T-helper 2 cell treated with Interferon-gamma antibody and Interleukin-4, amounts not matched to agents 100 ng/mL and 5 ng/mL, for 36 hours (primary cell): ENCODE data around the gene KCND2. TPM values are rescaled to one million over a fixed set of nuclear protein-coding genes. Genes with fewer than 3 reads are reported as not detected.
"Not testable (repeated sequence)": the region's sequence is repeated elsewhere in the genome, so short reads cannot be mapped to it uniquely, and the experiment has no call there.

Experiments
- intact Hi-C: fragments of 100-400 bp; cut with micrococcal nuclease; formaldehyde crosslinking; loops from one replicate; pipeline ENCODE4 v1.15.1; 2023
- total RNA-seq: library from RNA; stranded (reverse); gene quantifications from 2 replicates; pipeline ENCODE4 v1.2.3, GENCODE V29; 2022

KCND2 gene
- total RNA-seq, 1 donor from 2014 or later: not detected

- intact Hi-C loops: no loop called here
Observed at GRCh38 chr7:120738816-120739215, 465.8 kb downstream of the KCND2 start.

GRCh38 chr7:120740348-120740747 is 467.4 kb downstream of the KCND2 start:
- intact Hi-C loops: no loop called here

GRCh38 chr7:120741371-120742042 is 468.5 kb downstream of the KCND2 start:
- intact Hi-C loops: no loop called here

- intact Hi-C loops: no loop called here
Observed at GRCh38 chr7:120742372-120742771, 469.4 kb downstream of the KCND2 start.

GRCh38 chr7:120743128-120743527 is 470.2 kb downstream of the KCND2 start:
- intact Hi-C loops: no loop called here

- intact Hi-C loops: no loop called here
Observed at GRCh38 chr7:120760050-120760449, 487.1 kb downstream of the KCND2 start.

GRCh38 chr7:120760851-120761250 is 487.9 kb downstream of the KCND2 start:
- intact Hi-C loops: no loop called here

- intact Hi-C loops: no loop called here
Observed at GRCh38 chr7:120770206-120770605, 497.2 kb downstream of the KCND2 start.

GRCh38 chr7:120774481-120774880 is 501.5 kb downstream of the KCND2 start:
- intact Hi-C loops: no loop called here

GRCh38 chr7:120775755-120776154 is 502.8 kb downstream of the KCND2 start:
- intact Hi-C loops: no loop called here

- intact Hi-C loops: not testable (repeated sequence)
Observed at GRCh38 chr7:120779078-120779477, 506.1 kb downstream of the KCND2 start.

- intact Hi-C loops: not testable (repeated sequence)
Observed at GRCh38 chr7:120780451-120780850, 507.5 kb downstream of the KCND2 start.

GRCh38 chr7:120780938-120781337 is 508.0 kb downstream of the KCND2 start:
- intact Hi-C loops: no loop called here

GRCh38 chr7:120781924-120782323 is 508.9 kb downstream of the KCND2 start:
- intact Hi-C loops: not testable (repeated sequence)

GRCh38 chr7:120783273-120783672 is 510.3 kb downstream of the KCND2 start:
- intact Hi-C loops: no loop called here

- intact Hi-C loops: no loop called here
Observed at GRCh38 chr7:120783721-120784120, 510.7 kb downstream of the KCND2 start.

- intact Hi-C loops: no loop called here
Observed at GRCh38 chr7:120785095-120785494, 512.1 kb downstream of the KCND2 start.

GRCh38 chr7:120792091-120792860 is 519.3 kb downstream of the KCND2 start:
- intact Hi-C loops: loop anchor here (5.0 kb wide), 2 partner anchors 290 to 315 kb away; no protein-coding TSS in a partner anchor

- intact Hi-C loops: loop anchor here (5.0 kb wide), 2 partner anchors 290 to 315 kb away; no protein-coding TSS in a partner anchor
Observed at GRCh38 chr7:120792861-120793130, 519.8 kb downstream of the KCND2 start.

GRCh38 chr7:120793213-120793936 is 520.4 kb downstream of the KCND2 start:
- intact Hi-C loops: loop anchor here (5.0 kb wide), 2 partner anchors 289 to 314 kb away; no protein-coding TSS in a partner anchor

- intact Hi-C loops: loop anchor here (5.0 kb wide), 2 partner anchors 288 to 313 kb away; no protein-coding TSS in a partner anchor
Observed at GRCh38 chr7:120794106-120794729, 521.2 kb downstream of the KCND2 start.
